Right lobe of liver (tissue), 6 donors: Measurements from ENCODE around the gene CFAP46. TPM values are rescaled to one million over a fixed set of nuclear protein-coding genes. Genes with fewer than 3 reads are reported as not detected.
A peak's percentile ranks its signal among the peaks of the same experiment; 100 is the strongest.

ENCODE experiments used
- ATAC-seq, 4 donors: fragments of 200-7000 bp; cut with Tn5 transposase; one replicate each; pipeline ENCODE4 v1.9.1; 2020; ENCODE audit warnings: mild to moderate bottlenecking in 4 of 4, moderate library complexity in 4 of 4
- DNase-seq, 3 donors: peaks; one replicate each; pipeline ENCODE4 v3.0.0-alpha.2; 2020
- H3K27ac ChIP-seq, 3 donors: fragments of 200-600 bp; one replicate each; pipeline ENCODE4 v1.8.0; 2022
- H3K27me3 ChIP-seq, 2 donors: fragments of 200-600 bp; one replicate each; pipeline ENCODE4 v1.8.0; 2022
- H3K36me3 ChIP-seq, 4 donors: fragments of 200-600 bp; sonication (generic) in 1 of 4; one replicate each; pipeline versions ENCODE4 v1.5.1 to v1.8.0; 2017 to 2022; ENCODE audit warnings: control low read depth in 1 of 4
- H3K4me1 ChIP-seq, 4 donors: fragments of 200-600 bp; sonication (generic) in 1 of 4; one replicate each; pipeline versions ENCODE4 v1.5.1 to v1.8.0; 2017 to 2022; ENCODE audit warnings: control low read depth in 1 of 4
- H3K4me3 ChIP-seq, 3 donors: fragments of 200-600 bp; one replicate each; pipeline ENCODE4 v1.8.0; 2022
- H3K9me3 ChIP-seq, 4 donors: fragments of 200-600 bp; sonication (generic) in 1 of 4; one replicate each; pipeline versions ENCODE4 v1.5.1 to v1.8.0; 2017 to 2022; ENCODE audit warnings: control low read depth in 1 of 4
- CTCF ChIP-seq, 4 donors: fragments of 200-600 bp in 3 of 4; fragments of 450-650 bp in 1 of 4; IDR thresholded peaks; one replicate each; pipeline versions ENCODE4 v1.5.1 to v1.8.0; 2016 to 2022; ENCODE audit warnings: antibody characterized with exemption in 4 of 4, mild to moderate bottlenecking in 2 of 4
- POLR2A ChIP-seq: fragments of 450-650 bp; IDR thresholded peaks from one replicate; pipeline ENCODE4 v1.6.1; 2017; ENCODE audit warnings: antibody characterized with exemption, mild to moderate bottlenecking
- WGBS: methylation state at CpG from one replicate; pipeline ENCODE4 v1.1.6; 2018; ENCODE audit warnings: low coverage, low lambda C conversion rate; ENCODE audit not compliant: insufficient coverage; ENCODE audit errors: missing lambda C conversion rate; 5-methylcytosine and 5-hydroxymethylcytosine counted together
- intact Hi-C, 2 donors: fragments of 100-400 bp; cut with DNase I; formaldehyde crosslinking; loops; one replicate each; pipeline versions ENCODE4 v1.11.2 to v1.14.1; 2022
- total RNA-seq, 6 experiments: library from RNA; depleted of rRNA in 2 of 6; stranded (reverse); fragments of >200 nt in 2 of 6; fragmentation: NEBNext Ultra II Directional in 3 of 6; extraction: Animal tissue kit (Norgen Biotek cat#: 25700) in 3 of 6; gene quantifications; one replicate each; pipeline versions ENCODE4 v1.1.0 to v1.2.4, GENCODE V29; 2016 to 2023
- donor health status: DM: no; HTN: yes; CAD: no.
- donor health status: DM: no; HTN: no; CAD: no.
- donor health status: DM: no; HTN: no; CAD: no.
- donor health status: DM: no; HTN: yes; CAD: no.
- donor health status: DM: no; HTN: yes; CAD: no.

The CFAP46 gene
- total RNA-seq, 6 experiments from 2014 or later = 0.16 to 0.67 (median 0.32) TPM

GRCh38 chr10:132977807-132978206 is 35.4 kb upstream of the CFAP46 start:
- intact Hi-C loops = no loop called here
- H3K27ac ChIP-seq = no peak overlapping the region
- peak in 1 of 3 donors; percentile 11 for DNase-seq
- no peaks in the 10 kb centered on the region for H3K9me3 ChIP-seq
- no peak overlapping the region for H3K4me3 ChIP-seq
- no peaks in the 10 kb centered on the region for H3K36me3 ChIP-seq
- ATAC-seq = no peak
- no peak for TF ChIP-seq CTCF (IDR thresholded peaks at IDR 0.05)
- TF ChIP-seq POLR2A = no peak
- 65% methylated on average over 16 of the region's 27 CpGs for WGBS
- no peaks in the 10 kb centered on the region for H3K4me1 ChIP-seq
- no peaks in the 10 kb centered on the region for H3K27me3 ChIP-seq

GRCh38 chr10:132977076-132977475 is 34.7 kb upstream of the CFAP46 start:
- Histone ChIP-seq H3K36me3 (no peaks in the 10 kb centered on the region), H3K4me1 (no peaks in the 10 kb centered on the region), H3K4me3 (no peak overlapping the region), H3K27me3 (no peaks in the 10 kb centered on the region), H3K9me3 (no peaks in the 10 kb centered on the region), H3K27ac (no peak overlapping the region)
- intact Hi-C loops = no loop called here
- TF ChIP-seq POLR2A (no peak), CTCF (IDR thresholded peaks at IDR 0.05) (no peak)
- 33% methylated on average over 1 of the region's 25 CpGs for WGBS
- ATAC-seq (no peak), DNase-seq (peak in 1 of 3 donors; percentile 39)

- H3K27ac ChIP-seq = no peak overlapping the region
- no peaks in the 10 kb centered on the region for H3K36me3 ChIP-seq
- H3K4me3 ChIP-seq = no peak overlapping the region
- no peak for TF ChIP-seq CTCF (IDR thresholded peaks at IDR 0.05)
- intact Hi-C loops = no loop called here
- DNase-seq = peak in 1 of 3 donors; percentile 22
- no peaks in the 10 kb centered on the region for H3K4me1 ChIP-seq
- H3K27me3 ChIP-seq = no peaks in the 10 kb centered on the region
- no peak for ATAC-seq
- 47% methylated on average over 20 of the region's 30 CpGs for WGBS
- no peaks in the 10 kb centered on the region for H3K9me3 ChIP-seq
Observed at GRCh38 chr10:132975831-132976682, 33.7 kb upstream of the CFAP46 start.

GRCh38 chr10:132974886-132975830 is 32.8 kb upstream of the CFAP46 start:
- TF ChIP-seq CTCF (IDR thresholded peaks at IDR 0.05) (no peak), POLR2A (no peak)
- peak in 1 of 3 donors; percentile 35 for DNase-seq
- no peak for ATAC-seq
- intact Hi-C loops = no loop called here
- WGBS = 73% methylated on average over 14 of the region's 28 CpGs
- no peaks in the 10 kb centered on the region for H3K4me1 ChIP-seq
- H3K4me3 ChIP-seq = no peak overlapping the region
- no peaks in the 10 kb centered on the region for H3K9me3 ChIP-seq
- H3K36me3 ChIP-seq = no peaks in the 10 kb centered on the region
- no peak overlapping the region for H3K27ac ChIP-seq
- no peaks in the 10 kb centered on the region for H3K27me3 ChIP-seq
